ENCODE measurements around the gene ASPHD1. TPM values are rescaled to one million over a fixed set of nuclear protein-coding genes. Genes with fewer than 3 reads are reported as not detected.

ASPHD1 gene
- total RNA-seq, 2 donors from 2014 or later: 4.7 to 8.2 TPM

GRCh38 chr16:29940656-29941055, 40.4 kb downstream of the ASPHD1 start:
- H3K27ac ChIP-seq: no peak overlapping the region
- DNase-seq (no peak), ATAC-seq (no peak)
- no peaks in the 10 kb centered on the region for H3K36me3 ChIP-seq (replicated peaks in 1 of 2; ENCODE audit: insufficient read depth in 1 of 2, low read depth in 2 of 2)
- H3K9me3 ChIP-seq: no peaks in the 10 kb centered on the region
- H3K27me3 ChIP-seq: no peaks in the 10 kb centered on the region
- peaks cover 10% of the 10 kb centered on the region for H3K4me1 ChIP-seq
- no peak for TF ChIP-seq POLR2A (IDR thresholded peaks at IDR 0.05)
- no peak for TF ChIP-seq CTCF (IDR thresholded peaks at IDR 0.05)
- intact Hi-C loops (cut with DNase I): no loop called here
- 30 to 49% methylated on average over 4 of the region's 4 CpGs for WGBS, 2 donors
- H3K4me3 ChIP-seq: no peak overlapping the region

- Histone ChIP-seq H3K4me3 (no peak overlapping the region), H3K27ac (peak overlapping the region; percentile 54 to 71 (median 68)), H3K27me3 (no peaks in the 10 kb centered on the region), H3K9me3 (no peaks in the 10 kb centered on the region), H3K4me1 (peaks cover 10% of the 10 kb centered on the region), H3K36me3 (replicated peaks in 1 of 2; ENCODE audit: insufficient read depth in 1 of 2, low read depth in 2 of 2) (no peaks in the 10 kb centered on the region)
- peak; percentile 95 for ATAC-seq
- peak; percentile 30 to 70 (median 55) for DNase-seq
- TF ChIP-seq CTCF (IDR thresholded peaks at IDR 0.05) (no peak), POLR2A (IDR thresholded peaks at IDR 0.05) (peak in 1 of 3 donors; percentile 27)
- intact Hi-C loops (cut with DNase I): no loop called here
- WGBS, 2 donors: 50 to 55% methylated on average over 11 of the region's 11 CpGs
These were observed 43.8 kb downstream of the ASPHD1 start for GRCh38 chr16:29943846-29944799.

GRCh38 chr16:29947897-29948296, 47.6 kb downstream of the ASPHD1 start:
- H3K4me1 ChIP-seq: peaks cover 10% of the 10 kb centered on the region

GRCh38 chr16:29950806-29951461, 50.6 kb downstream of the ASPHD1 start:
- no peak for ATAC-seq
- Histone ChIP-seq H3K27ac (no peak overlapping the region), H3K36me3 (replicated peaks in 1 of 2; ENCODE audit: insufficient read depth in 1 of 2, low read depth in 2 of 2) (no peaks in the 10 kb centered on the region), H3K9me3 (no peaks in the 10 kb centered on the region), H3K4me1 (no peaks in the 10 kb centered on the region), H3K4me3 (no peak overlapping the region), H3K27me3 (no peaks in the 10 kb centered on the region)
- no peak for DNase-seq
- WGBS, 2 donors: 77 to 88% methylated on average over 4 of the region's 4 CpGs
- intact Hi-C loops (cut with DNase I): no loop called here
- TF ChIP-seq CTCF (IDR thresholded peaks at IDR 0.05) (no peak), POLR2A (IDR thresholded peaks at IDR 0.05) (no peak)

More at GRCh38 chr16:29947897-29948296, 47.6 kb downstream of the ASPHD1 start:
- H3K36me3 ChIP-seq (replicated peaks in 1 of 2; ENCODE audit: insufficient read depth in 1 of 2, low read depth in 2 of 2): no peaks in the 10 kb centered on the region
- no peak for ATAC-seq
- no peak overlapping the region for H3K4me3 ChIP-seq
- H3K9me3 ChIP-seq: no peaks in the 10 kb centered on the region
- intact Hi-C loops (cut with DNase I): no loop called here
- H3K27ac ChIP-seq: no peak overlapping the region
- DNase-seq: no peak
- H3K27me3 ChIP-seq: no peaks in the 10 kb centered on the region
- TF ChIP-seq POLR2A (IDR thresholded peaks at IDR 0.05): no peak
- no peak for TF ChIP-seq CTCF (IDR thresholded peaks at IDR 0.05)
- WGBS, 2 donors: 63 to 78% methylated on average over 2 of the region's 2 CpGs
